Measurements from ENCODE around the gene COL4A2.
"Not testable (repeated sequence)": the region's sequence is repeated elsewhere in the genome, so short reads cannot be mapped to it uniquely, and the experiment has no call there.

The COL4A2 gene

DNA sequence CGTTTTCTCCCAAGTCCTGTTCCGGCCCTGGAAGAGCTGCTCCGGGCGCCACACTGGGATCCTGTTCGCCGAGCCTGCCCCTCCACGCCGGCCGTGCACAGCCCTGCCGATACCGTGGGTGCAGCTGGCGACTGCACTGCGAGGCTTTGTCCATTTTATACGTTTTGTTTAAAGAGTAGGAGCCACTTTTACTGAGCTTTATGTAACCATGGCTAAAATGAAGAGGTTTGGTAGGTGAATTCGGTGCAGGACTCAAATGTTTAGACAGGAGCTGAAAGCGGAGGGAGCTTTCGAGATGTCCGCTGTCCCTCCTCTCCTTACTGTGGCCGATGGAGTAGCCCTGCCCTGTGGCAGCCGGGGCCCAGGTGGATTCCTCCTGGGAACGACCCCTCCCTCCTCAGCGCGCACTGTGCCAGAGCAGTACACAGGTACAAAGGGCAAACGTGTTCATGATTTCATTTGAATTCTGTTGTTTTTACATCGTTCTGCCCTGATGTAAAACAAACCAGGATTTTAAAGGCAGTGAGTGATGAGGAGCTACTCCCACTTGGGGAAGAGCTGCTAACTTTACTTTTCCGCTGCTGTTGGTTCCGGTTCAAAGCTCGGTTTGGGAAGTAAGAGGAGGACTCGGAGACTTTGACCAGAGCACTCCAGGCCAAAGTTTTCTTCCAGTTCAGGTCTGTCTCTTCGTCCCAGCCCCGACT lies 1.7 kb downstream of the COL4A2 start:
- DNase-seq: peak; percentile 42

DNA sequence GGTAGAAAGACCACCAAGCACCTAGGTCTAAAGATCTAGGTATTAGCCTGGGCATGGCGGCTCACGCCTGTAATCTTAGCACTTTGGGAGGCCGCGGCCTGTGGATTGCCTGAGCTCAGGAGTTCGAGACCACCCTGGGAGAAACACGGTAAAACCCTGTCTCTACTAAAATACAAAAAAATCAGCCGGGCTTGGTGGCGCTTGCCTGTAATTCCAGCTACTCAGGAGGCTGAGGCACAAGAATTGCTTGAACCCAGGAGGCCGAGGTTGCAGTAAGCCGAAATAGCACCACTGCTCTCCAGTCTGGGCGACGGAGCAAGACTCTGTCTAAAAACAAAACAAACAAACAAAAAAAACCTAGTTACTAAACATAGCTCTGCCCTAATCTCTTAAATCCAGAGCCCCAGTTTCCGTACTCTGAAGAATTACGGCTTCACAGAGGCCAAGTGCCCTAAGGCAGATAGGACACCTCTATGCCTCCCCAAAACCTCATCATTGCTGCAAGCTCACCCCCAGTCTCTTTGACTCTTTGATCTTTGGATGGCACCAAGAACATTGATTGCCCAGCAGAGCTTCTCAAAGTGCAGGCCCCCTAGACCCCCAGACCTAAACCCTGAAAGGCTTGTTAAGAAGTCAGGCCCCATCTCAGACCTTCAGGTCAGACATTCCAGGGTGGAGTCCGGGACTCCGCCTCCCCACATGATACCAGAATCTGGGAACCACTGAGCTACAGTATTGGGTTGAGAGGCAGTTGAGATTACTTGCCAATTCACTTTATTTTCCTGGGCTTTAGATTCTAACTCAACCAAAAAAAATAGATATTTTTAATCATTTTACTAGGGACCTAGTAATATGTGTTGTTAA lies 2.8 kb downstream of the COL4A2 start:
- DNase-seq: peak; percentile 13

- peak; percentile 5 for DNase-seq
These were observed 3.7 kb downstream of the COL4A2 start for GRCh38 chr13:110310541-110311442.

- DNase-seq: no peak
These were observed 4.6 kb downstream of the COL4A2 start for GRCh38 chr13:110311443-110312338.

- DNase-seq: no peak
These were observed 5.4 kb downstream of the COL4A2 start for GRCh38 chr13:110312339-110313031.

DNA sequence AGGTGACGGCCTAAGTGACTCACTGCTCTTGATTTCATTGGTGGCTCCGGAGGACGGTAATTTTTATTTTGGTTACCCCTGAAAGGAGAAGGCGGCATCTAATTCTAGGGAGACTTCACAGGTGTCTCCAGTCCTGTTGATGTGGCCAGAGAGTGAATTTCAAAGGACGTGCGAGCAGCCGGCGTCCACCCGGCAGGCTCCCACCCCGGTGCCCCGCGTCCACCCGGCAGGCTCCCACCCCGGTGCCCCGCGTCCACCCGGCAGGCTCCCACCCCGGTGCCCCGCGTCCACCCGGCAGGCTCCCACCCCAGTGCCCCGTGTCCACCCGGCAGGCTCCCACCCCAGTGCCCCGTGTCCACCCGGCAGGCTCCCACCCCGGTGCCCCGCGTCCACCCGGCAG lies 6.2 kb downstream of the COL4A2 start:
- not testable (repeated sequence) for DNase-seq

DNA sequence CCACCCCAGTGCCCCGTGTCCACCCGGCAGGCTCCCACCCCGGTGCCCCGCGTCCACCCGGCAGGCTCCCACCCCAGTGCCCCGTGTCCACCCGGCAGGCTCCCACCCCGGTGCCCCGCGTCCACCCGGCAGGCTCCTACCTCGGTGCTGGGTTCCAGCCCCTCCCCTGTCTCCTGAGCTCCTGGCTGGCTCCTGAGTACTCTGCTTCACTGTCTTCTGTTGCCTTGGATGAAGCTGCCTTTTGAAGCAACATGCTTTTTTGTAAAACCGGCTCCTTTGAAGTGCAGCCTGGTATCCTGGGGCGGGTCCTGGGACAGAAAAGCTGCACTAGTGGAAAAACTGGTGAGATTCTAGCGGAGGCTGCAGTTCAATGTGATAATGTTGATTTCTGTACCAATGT lies 6.6 kb downstream of the COL4A2 start:
- DNase-seq: not testable (repeated sequence)

DNA sequence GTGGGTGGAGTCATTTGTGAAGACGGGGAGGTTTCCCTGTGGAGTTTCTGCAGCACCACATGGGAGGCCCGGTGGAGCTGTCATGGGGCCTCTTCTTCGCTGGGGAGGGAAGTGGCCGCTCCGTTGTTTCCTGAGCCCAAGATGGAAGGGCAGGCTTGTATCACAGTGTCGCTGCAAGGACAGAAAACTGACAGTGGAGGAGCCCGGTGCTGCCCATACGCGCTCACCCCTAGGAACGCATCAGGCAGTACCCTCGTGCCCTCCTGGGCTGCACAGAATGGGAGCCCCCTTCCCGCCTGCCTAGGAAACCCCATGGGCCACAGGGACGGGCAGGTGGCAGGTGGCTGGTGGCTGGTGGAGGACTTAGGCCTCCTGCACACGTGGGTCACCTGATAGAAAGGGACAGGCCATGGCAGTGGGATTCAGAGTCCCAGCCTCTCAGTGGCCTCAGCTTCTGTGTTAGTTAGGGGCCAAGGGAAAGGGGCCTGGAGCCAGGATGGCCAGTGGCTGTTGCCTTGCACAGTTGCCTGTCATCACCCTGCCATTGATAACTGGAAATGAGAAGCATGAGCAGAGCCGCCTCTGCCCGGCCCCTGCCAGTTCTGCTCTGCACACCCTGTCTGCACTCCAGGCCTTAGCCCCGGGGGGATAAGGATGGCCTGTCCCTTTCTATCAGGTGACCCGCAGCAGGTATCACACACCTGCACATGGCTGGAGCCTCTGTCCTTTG lies 7.6 kb downstream of the COL4A2 start:
- DNase-seq: no peak

DNA sequence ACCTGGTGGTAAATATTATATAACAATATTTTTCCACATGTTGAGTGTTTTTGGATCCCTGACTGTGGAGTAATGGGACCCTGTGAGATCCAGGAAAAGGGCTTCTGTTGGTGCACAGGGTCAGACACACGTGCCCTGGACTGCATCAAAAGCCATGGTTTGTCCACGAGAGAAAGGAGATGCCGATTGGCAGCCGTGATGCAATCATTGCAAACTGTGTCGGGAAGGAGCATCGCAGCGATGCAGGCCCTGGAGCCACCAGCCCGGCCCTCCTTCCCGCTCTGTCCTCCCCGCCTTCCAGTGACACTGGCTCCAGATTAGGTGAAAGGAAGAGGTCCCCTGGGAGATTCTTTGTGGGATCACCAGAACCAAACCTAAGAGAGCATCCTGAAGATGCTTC lies 9.1 kb downstream of the COL4A2 start:
- no peak for DNase-seq

DNA sequence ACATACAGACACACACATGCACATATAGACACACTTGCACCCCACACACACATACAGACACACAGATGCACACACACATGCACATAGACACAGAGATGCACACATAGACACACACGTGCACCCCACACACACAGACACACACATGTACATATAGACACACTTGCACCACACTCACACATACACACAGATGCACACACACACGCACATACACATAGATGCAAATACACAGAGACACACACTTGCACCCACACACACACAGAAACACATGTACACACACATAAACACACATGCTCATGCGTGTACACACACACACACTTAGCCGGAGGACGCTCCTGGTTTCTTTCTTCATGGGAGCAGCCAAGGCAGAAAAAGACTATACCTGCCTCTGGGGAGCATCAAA lies 10.0 kb downstream of the COL4A2 start:
- no peak for DNase-seq

DNA sequence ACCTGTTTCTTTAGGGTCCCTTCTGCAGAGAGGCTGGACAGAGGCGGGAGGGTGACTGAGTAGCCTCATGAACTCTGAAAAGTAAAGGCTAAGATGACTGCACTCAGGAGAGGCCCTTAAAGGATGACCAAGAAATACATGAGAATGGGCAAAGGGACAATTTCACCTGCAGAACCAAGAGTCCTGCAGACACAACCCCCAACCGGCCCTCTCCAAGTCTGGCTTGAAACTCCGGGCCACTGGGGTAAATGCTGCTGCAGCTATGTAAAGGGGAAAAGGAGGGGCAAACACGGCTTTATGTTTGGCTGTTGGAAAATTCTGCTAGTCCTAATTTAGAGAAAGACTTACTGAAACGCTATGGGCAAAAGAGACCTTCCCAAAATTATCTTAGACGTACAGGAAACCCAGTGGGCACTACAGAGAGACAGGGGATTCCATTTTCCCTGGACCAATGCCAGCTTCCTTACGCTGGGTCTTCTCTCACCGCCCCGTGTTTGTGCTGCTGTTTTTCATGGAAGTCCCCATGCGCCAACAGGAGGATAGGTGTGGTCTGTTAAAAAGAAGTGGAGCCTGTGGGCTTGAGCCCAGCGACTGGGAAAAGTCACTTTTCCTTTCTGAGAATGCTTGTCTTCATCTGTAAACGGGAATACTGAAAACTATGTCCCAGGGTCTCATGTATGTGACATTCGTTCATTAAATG lies 10.6 kb downstream of the COL4A2 start:
- no peak for DNase-seq

DNA sequence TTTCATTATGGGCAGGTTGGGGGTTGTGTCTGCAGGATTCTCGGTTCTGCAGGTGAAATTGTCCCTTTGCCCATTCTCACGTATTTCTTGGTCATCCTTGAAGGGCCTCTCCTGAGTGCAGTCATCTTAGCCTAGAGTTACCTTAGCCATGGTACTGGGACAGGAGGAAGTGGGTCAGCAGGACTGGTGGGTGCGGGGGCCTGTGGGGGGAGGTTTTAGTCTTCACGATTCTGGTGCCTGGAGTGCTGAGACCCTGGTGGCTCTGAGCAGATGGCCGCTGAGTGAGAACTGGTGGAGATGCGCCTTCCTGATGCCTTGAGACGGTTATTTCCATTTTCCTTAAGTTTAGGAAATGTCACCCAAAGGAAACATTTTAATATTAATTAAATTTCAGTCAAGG lies 11.8 kb downstream of the COL4A2 start:
- peak; percentile 17 for DNase-seq

DNA sequence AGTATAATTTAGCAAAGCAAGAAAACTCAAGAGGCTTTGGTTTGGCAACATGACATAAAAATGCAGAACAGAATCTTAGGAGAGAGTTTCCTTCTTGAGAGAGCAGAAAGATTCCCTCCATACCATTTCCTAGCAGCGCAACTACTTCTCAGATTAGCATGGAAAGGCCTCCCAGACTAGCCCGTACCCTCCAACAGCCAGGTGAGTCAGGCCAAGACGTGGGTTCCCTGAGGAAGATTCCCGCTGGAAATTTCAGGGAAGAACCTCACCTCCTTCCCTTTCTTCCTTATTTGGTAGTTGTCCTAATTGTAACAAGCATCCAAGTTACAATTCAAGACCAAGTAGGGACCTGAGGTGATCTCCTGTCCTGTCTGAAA lies 12.3 kb downstream of the COL4A2 start:
- peak; percentile 30 for DNase-seq

- no peak for DNase-seq
These were observed 12.9 kb downstream of the COL4A2 start for GRCh38 chr13:110319774-110320509.

DNA sequence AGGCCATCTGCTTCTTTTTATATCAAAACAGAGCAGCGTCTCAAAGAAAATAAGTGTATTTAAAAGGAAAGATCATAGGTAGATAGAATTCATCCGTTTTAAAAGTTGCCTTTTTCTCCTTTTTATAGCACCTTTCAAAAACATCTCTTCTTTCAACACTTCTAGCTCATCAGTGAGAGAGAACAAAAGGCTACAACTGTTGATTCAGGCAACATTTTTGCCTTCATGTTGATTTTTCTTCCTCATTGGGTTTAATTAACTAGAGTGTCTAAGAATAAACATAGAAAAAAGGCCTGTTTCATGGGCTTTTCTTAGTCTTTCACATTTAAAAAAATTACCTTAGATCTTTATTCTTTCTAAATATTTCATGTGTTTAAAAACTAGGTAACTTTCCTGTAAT lies 13.6 kb downstream of the COL4A2 start:
- DNase-seq: no peak

DNA sequence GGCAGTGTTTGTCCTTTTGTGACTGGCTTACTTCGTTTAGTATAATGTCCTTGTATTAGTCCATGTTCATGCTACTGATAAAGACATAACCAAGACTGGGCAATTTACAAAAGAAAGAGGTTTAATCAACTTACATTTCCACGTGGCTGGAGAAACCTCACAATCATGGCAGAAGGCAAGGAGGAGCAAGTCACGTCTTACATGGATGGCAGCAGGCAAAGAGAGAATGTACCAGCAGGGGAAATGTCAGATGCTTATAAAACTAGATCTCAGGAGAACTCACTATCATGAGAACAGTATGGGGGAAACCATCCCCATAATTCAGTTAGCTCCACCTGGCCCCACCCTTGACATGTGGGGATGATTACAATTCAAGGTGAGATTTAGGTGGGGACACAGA lies 14.5 kb downstream of the COL4A2 start:
- not testable (repeated sequence) for DNase-seq

GRCh38 chr13:110322126-110322827 lies 15.2 kb downstream of the COL4A2 start:
- DNase-seq: no peak

GRCh38 chr13:110322828-110323171 lies 15.7 kb downstream of the COL4A2 start:
- DNase-seq: no peak

Measured in activated CD8-positive, alpha-beta memory T cell treated with anti-CD3 and anti-CD28 coated beads for 24 hours (primary cell).